HEK293T (cell line): ENCODE measurements around the gene SPSB3.

Source experiments
- CTCF ChIA-PET: fragments of 350-600 bp; formaldehyde crosslinking; extraction: SDS; loops from one replicate; lab custom pipeline; 2021; ENCODE audit warnings: antibody characterized with exemption, inconsistent platforms; lab: Yijun Ruan, JAX
- POLR2A ChIA-PET: fragments of 350-600 bp; formaldehyde crosslinking; extraction: SDS; loops from one replicate; lab custom pipeline; 2020; ENCODE audit warnings: antibody characterized with exemption, inconsistent platforms; lab: Yijun Ruan, JAX
- DNase-seq: peaks from one replicate; pipeline ENCODE4 v3.0.0; 2012; ENCODE audit warnings: mixed read lengths; ENCODE audit errors: extremely low spot score
- ARNT ChIP-seq: fragments of 450-650 bp; IDR thresholded peaks from 2 replicates; pipeline ENCODE4 v1.6.1; 2017; ENCODE audit warnings: mild to moderate bottlenecking
- BHLHE40 ChIP-seq: fragments of 450-650 bp; IDR thresholded peaks from 2 replicates; pipeline ENCODE4 v1.6.1; 2016; ENCODE audit warnings: mild to moderate bottlenecking, moderate library complexity, borderline replicate concordance
- CTBP1 ChIP-seq: fragments of 450-650 bp; IDR thresholded peaks from 2 replicates; pipeline ENCODE4 v1.6.1; 2016; ENCODE audit warnings: borderline replicate concordance
- ELF4 ChIP-seq: fragments of 450-650 bp; IDR thresholded peaks from 2 replicates; pipeline ENCODE4 v1.6.1; 2017; ENCODE audit warnings: antibody characterized with exemption
- FOXA1 ChIP-seq: fragments of 450-650 bp; IDR thresholded peaks from 2 replicates; pipeline ENCODE4 v1.6.1; 2016; ENCODE audit warnings: mild to moderate bottlenecking
- FOXK2 ChIP-seq: fragments of 450-650 bp; IDR thresholded peaks from 2 replicates; pipeline ENCODE4 v1.6.1; 2016; ENCODE audit warnings: mild to moderate bottlenecking
- FOXM1 ChIP-seq: fragments of 450-650 bp; IDR thresholded peaks from 2 replicates; pipeline ENCODE4 v1.6.1; 2017; ENCODE audit warnings: mild to moderate bottlenecking, borderline replicate concordance
- HDGF ChIP-seq: fragments of 450-650 bp; IDR thresholded peaks from 2 replicates; pipeline ENCODE4 v1.6.1; 2017; ENCODE audit warnings: antibody characterized with exemption, borderline replicate concordance
- L3MBTL2 ChIP-seq: fragments of 450-650 bp; conservative IDR thresholded peaks from 2 replicates; pipeline ENCODE4 v1.6.1; 2016; ENCODE audit warnings: mild to moderate bottlenecking
- LEF1 ChIP-seq: fragments of 450-650 bp; IDR thresholded peaks from 2 replicates; pipeline ENCODE4 v1.6.1; 2017; ENCODE audit warnings: mild to moderate bottlenecking, borderline replicate concordance
- NFRKB ChIP-seq: fragments of 450-650 bp; IDR thresholded peaks from 2 replicates; pipeline ENCODE4 v1.6.1; 2016; ENCODE audit warnings: mild to moderate bottlenecking, moderate library complexity
- PKNOX1 ChIP-seq: fragments of 450-650 bp; IDR thresholded peaks from 2 replicates; pipeline ENCODE4 v1.6.1; 2016
- SP1 ChIP-seq: fragments of 450-650 bp; IDR thresholded peaks from 2 replicates; pipeline ENCODE4 v1.6.1; 2017
- SUZ12 ChIP-seq: fragments of 450-650 bp; IDR thresholded peaks from 2 replicates; pipeline ENCODE4 v1.6.1; 2016; ENCODE audit warnings: mild to moderate bottlenecking
- TARDBP ChIP-seq: fragments of 450-650 bp; IDR thresholded peaks from 2 replicates; pipeline ENCODE4 v1.6.1; 2016
- ZNF384 ChIP-seq: fragments of 450-650 bp; IDR thresholded peaks from 2 replicates; pipeline ENCODE4 v1.6.1; 2016

The SPSB3 gene

GRCh38 chr16:1826691-1827573 lies 44.6 kb upstream of the SPSB3 start, which contains the start of the genes FAHD1 and HAGH:
Gene FAHD1 (plus strand): TSS chr16:1827206. CDS start chr16:1827239, 33 bp downstream.
Gene HAGH (minus strand): TSS chr16:1826825. CDS start chr16:1826787, 38 bp downstream.
- POLR2A ChIA-PET, result interaction anchor here (0.6 to 2.2 kb wide), 15 partner anchors 9 to 138 kb away, joined by 3 to 19 read pairs (median 4); partner anchors contain the start of genes MSRB1, NUBP2, RPS2 and SPSB3
- peak; percentile 72; the same call in 1 of the 2 replicates for TF ChIP-seq FOXM1
- no peak for TF ChIP-seq HDGF
- TF ChIP-seq BHLHE40, result no peak
- TF ChIP-seq ARNT, result no peak; the same call in 1 of the 2 replicates
- TF ChIP-seq SP1, result no peak
- peak; percentile 95 for TF ChIP-seq L3MBTL2
- no peak for TF ChIP-seq SUZ12
- TF ChIP-seq FOXA1, result no peak
- TF ChIP-seq TARDBP, result peak; percentile 68; the same call in 1 of the 2 replicates
- TF ChIP-seq NFRKB, result no peak
- no peak for TF ChIP-seq ZNF384
- TF ChIP-seq PKNOX1, result peak; percentile 25; the same call in 1 of the 2 replicates
- peak; percentile 48; the same call in 1 of the 2 replicates for TF ChIP-seq ELF4
- peak; percentile 85 for TF ChIP-seq CTBP1
- no peak for TF ChIP-seq LEF1
- no peak for TF ChIP-seq FOXK2
- CTCF ChIA-PET, result interaction anchor here (0.6 kb wide), 1 partner anchor 524 kb away, joined by 3 read pairs; no protein-coding TSS in a partner anchor

GRCh38 chr16:1825864-1826690 lies 43.7 kb upstream of the SPSB3 start:
- ChIA-PET CTCF (no interaction called here), POLR2A (interaction anchor here (0.7 to 2.2 kb wide), 6 partner anchors 9 to 139 kb away, joined by 3 to 19 read pairs (median 8); partner anchors contain the start of genes MSRB1 and RPS2)
- peak; percentile 71 for DNase-seq
- no peak for TF ChIP-seq PKNOX1
- TF ChIP-seq FOXM1, result no peak
- TF ChIP-seq CTBP1, result no peak
- no peak for TF ChIP-seq FOXK2
- TF ChIP-seq LEF1, result no peak
- no peak for TF ChIP-seq ZNF384
- no peak for TF ChIP-seq FOXA1
- no peak for TF ChIP-seq BHLHE40
- TF ChIP-seq HDGF, result no peak
- TF ChIP-seq SUZ12, result no peak
- no peak for TF ChIP-seq NFRKB
- no peak for TF ChIP-seq L3MBTL2
- no peak for TF ChIP-seq SP1

More at GRCh38 chr16:1826691-1827573, 44.6 kb upstream of the SPSB3 start, which contains the start of the genes FAHD1 and HAGH:
- peak; percentile 97 for DNase-seq

- DNase-seq, result no peak
- ChIA-PET POLR2A (interaction anchor here (1.0 to 1.5 kb wide), 2 partner anchors 42 to 139 kb away, joined by 3 read pairs; partner anchors contain the start of genes NUBP2 and RPS2), CTCF (no interaction called here)
- TF ChIP-seq CTBP1 (no peak), L3MBTL2 (no peak), SUZ12 (no peak), SP1 (no peak), LEF1 (no peak), ARNT (no peak)
Observed at GRCh38 chr16:1825381-1825863, 43.1 kb upstream of the SPSB3 start.

- TF ChIP-seq FOXK2 (no peak), L3MBTL2 (no peak), TARDBP (no peak), ARNT (no peak)
- ChIA-PET POLR2A (interaction anchor here (1.5 kb wide), 2 partner anchors 10 to 41 kb away, joined by 3 to 4 read pairs; partner anchors contain the start of gene NUBP2), CTCF (interaction anchor here (0.7 kb wide), 1 partner anchor 50 kb away, joined by 3 read pairs; no protein-coding TSS in a partner anchor)
- no peak for DNase-seq
Observed at GRCh38 chr16:1823821-1824220, 41.5 kb upstream of the SPSB3 start.

- ChIA-PET CTCF (interaction anchor here (0.7 kb wide), 1 partner anchor 51 kb away, joined by 3 read pairs; no protein-coding TSS in a partner anchor), POLR2A (interaction anchor here (1.2 to 1.5 kb wide), 2 partner anchors 9 to 40 kb away, joined by 4 to 5 read pairs; partner anchors contain the start of genes NUBP2 and SPSB3)
- TF ChIP-seq CTBP1, result no peak
- TF ChIP-seq TARDBP, result no peak
- TF ChIP-seq SP1, result no peak
- no peak for TF ChIP-seq NFRKB
- TF ChIP-seq ARNT, result no peak
- no peak for TF ChIP-seq LEF1
- TF ChIP-seq BHLHE40, result no peak
- TF ChIP-seq HDGF, result no peak
- TF ChIP-seq FOXK2, result no peak
- no peak for TF ChIP-seq SUZ12
- no peak for TF ChIP-seq FOXA1
- TF ChIP-seq L3MBTL2, result no peak
- TF ChIP-seq ZNF384, result no peak
- no peak for TF ChIP-seq PKNOX1
- no peak for TF ChIP-seq FOXM1
- TF ChIP-seq ELF4, result no peak
- DNase-seq, result no peak
Observed at GRCh38 chr16:1822801-1823200, 40.4 kb upstream of the SPSB3 start.
